Activated CD8-positive, alpha-beta memory T cell treated with anti-CD3 and anti-CD28 coated beads, Interleukin-2, amount 50 U/mL, for 1 hour (primary cell): ENCODE measurements around the gene ANKRD36B.
"Not testable (repeated sequence)": the region's sequence is repeated elsewhere in the genome, so short reads cannot be mapped to it uniquely, and the experiment has no call there.

Experiments used
- DNase-seq: peaks from one replicate; pipeline ENCODE4 v3.0.0-alpha.2; 2020; ENCODE audit errors: extremely low read depth

Gene ANKRD36B

GRCh38 chr2:97549058-97549457, 40.6 kb downstream of the ANKRD36B start:
- not testable (repeated sequence) for DNase-seq

GRCh38 chr2:97548536-97548935, 41.1 kb downstream of the ANKRD36B start:
- not testable (repeated sequence) for DNase-seq

- no peak for DNase-seq
Measured at GRCh38 chr2:97546711-97547110, 43.0 kb downstream of the ANKRD36B start.

- DNase-seq: not testable (repeated sequence)
Measured at GRCh38 chr2:97544911-97545310, 44.8 kb downstream of the ANKRD36B start.

- not testable (repeated sequence) for DNase-seq
Measured at GRCh38 chr2:97525904-97526303, 63.8 kb downstream of the ANKRD36B start.

- not testable (repeated sequence) for DNase-seq
Measured at GRCh38 chr2:97523816-97524215, 65.9 kb downstream of the ANKRD36B start.

- DNase-seq: not testable (repeated sequence)
Measured at GRCh38 chr2:97522916-97523555, 66.6 kb downstream of the ANKRD36B start.

- DNase-seq: not testable (repeated sequence)
Measured at GRCh38 chr2:97495651-97496050, 94.0 kb downstream of the ANKRD36B start.

GRCh38 chr2:97490141-97490540, 99.5 kb downstream of the ANKRD36B start:
- DNase-seq: not testable (repeated sequence)
